H1 (cell line): ENCODE measurements around the gene FGFBP2. TPM values are rescaled to one million over a fixed set of nuclear protein-coding genes. Genes with fewer than 3 reads are reported as not detected.

Experiments used
- CTCF ChIA-PET: fragments of 300-600 bp; sonication (Branson Sonifier 250); formaldehyde crosslinking; loops from one replicate; lab custom pipeline; 2021; ENCODE audit not compliant: partially characterized antibody; lab: Charles Lee
- POLR2A ChIA-PET: fragments of 300-600 bp; sonication (Branson Sonifier 250); formaldehyde crosslinking; loops from one replicate; lab custom pipeline; 2021; ENCODE audit warnings: inconsistent platforms; ENCODE audit not compliant: partially characterized antibody; lab: Charles Lee
- DNase-seq, 2 experiments: peaks; one replicate each; pipeline versions ENCODE4 v3.0.0 to v3.0.0-alpha.2; 2010 to 2022; ENCODE audit warnings: low spot score in 2 of 2, low read depth in 1 of 2, mixed read lengths in 1 of 2
- FAIRE-seq: peaks from 2 replicates; lab custom pipeline; 2011; peaks lifted over from hg19 to GRCh38; lab: Jason Lieb, UNC
- H2AFZ ChIP-seq: 2 replicates; pipeline ENCODE4 v1.8.1; 2012; ENCODE audit warnings: low read length, inconsistent platforms
- H2AK5ac ChIP-seq: 2 replicates; pipeline ENCODE4 v1.6.1; 2013; ENCODE audit warnings: low read depth, low read length
- H2BK120ac ChIP-seq: replicated peaks from 2 replicates; pipeline ENCODE3; 2013; ENCODE audit warnings: low read depth, low read length, inconsistent platforms
- H2BK12ac ChIP-seq: 2 replicates; pipeline ENCODE4 v1.6.1; 2013; ENCODE audit warnings: low read depth, low read length
- H2BK15ac ChIP-seq: 2 replicates; pipeline ENCODE4 v1.6.1; 2013; ENCODE audit warnings: low read length
- H2BK20ac ChIP-seq: 2 replicates; pipeline ENCODE4 v1.6.1; 2013; ENCODE audit warnings: low read length
- H2BK5ac ChIP-seq: 2 replicates; pipeline ENCODE4 v1.6.1; 2013; ENCODE audit warnings: low read depth, low read length
- H3K14ac ChIP-seq: 2 replicates; pipeline ENCODE4 v1.6.1; 2013; ENCODE audit warnings: inconsistent platforms; ENCODE audit not compliant: insufficient read length
- H3K18ac ChIP-seq: 2 replicates; pipeline ENCODE4 v1.6.1; 2013; ENCODE audit warnings: low read length; ENCODE audit errors: extremely low read depth
- H3K23ac ChIP-seq: 2 replicates; pipeline ENCODE4 v1.6.1; 2013; ENCODE audit warnings: inconsistent platforms; ENCODE audit not compliant: insufficient read length
- H3K23me2 ChIP-seq: 2 replicates; pipeline ENCODE4 v1.6.1; 2013; ENCODE audit warnings: low read depth, low read length
- H3K27ac ChIP-seq: 2 replicates; pipeline ENCODE4 v1.6.1; 2011; ENCODE audit warnings: low read depth, low read length, inconsistent platforms
- H3K27me3 ChIP-seq, 4 experiments: replicated peaks in 1 of 4; 1 replicate in 1 of 4; 2 replicates in 3 of 4; pipeline versions ENCODE4 v1.6.1 to v1.8.1; 2011 to 2013; ENCODE audit warnings: low read length in 3 of 4, mild to moderate bottlenecking in 3 of 4, inconsistent platforms in 2 of 4, mixed read lengths in 2 of 4, moderate library complexity in 1 of 4; ENCODE audit not compliant: control insufficient read depth in 3 of 4, insufficient read depth in 3 of 4; ENCODE audit errors: extremely low read depth in 1 of 4
- H3K36me3 ChIP-seq, 4 experiments: 2 replicates each; pipeline versions ENCODE4 v1.6.1 to v1.8.1; 2011 to 2013; ENCODE audit warnings: mild to moderate bottlenecking in 4 of 4, low read length in 3 of 4, moderate library complexity in 2 of 4, control low read depth in 1 of 4, inconsistent platforms in 1 of 4; ENCODE audit not compliant: insufficient read depth in 4 of 4, control insufficient read depth in 2 of 4
- H3K4ac ChIP-seq: replicated peaks from 2 replicates; pipeline ENCODE3; 2013; ENCODE audit warnings: low read length, low read depth, mixed read lengths, inconsistent platforms; ENCODE audit not compliant: insufficient read length
- H3K4me1 ChIP-seq, 4 experiments: replicated peaks in 1 of 4; 1 replicate in 1 of 4; 2 replicates in 3 of 4; pipeline versions ENCODE4 v1.6.1 to v1.8.1; 2011 to 2013; ENCODE audit warnings: low read length in 3 of 4, inconsistent platforms in 2 of 4, mixed read lengths in 1 of 4; ENCODE audit not compliant: insufficient read depth in 4 of 4, control insufficient read depth in 3 of 4
- H3K4me2 ChIP-seq, 2 experiments: 2 replicates each; pipeline versions ENCODE4 v1.6.1 to v1.8.1; 2011 to 2013; ENCODE audit warnings: low read depth in 2 of 2, low read length in 2 of 2, control low read depth in 1 of 2, inconsistent platforms in 1 of 2, mild to moderate bottlenecking in 1 of 2; ENCODE audit not compliant: insufficient read depth in 1 of 2
- H3K4me3 ChIP-seq, 4 experiments: fragments of 200-600, 300-600 bp in 1 of 4; sonication (generic), shearing (Covaris generic), sonication (Bioruptor Twin) in 1 of 4; 2 replicates each; pipeline versions ENCODE4 v1.5.1 to v1.8.1; 2011 to 2016; ENCODE audit warnings: low read length in 4 of 4, low read depth in 3 of 4, control low read depth in 2 of 4, inconsistent platforms in 2 of 4, mild to moderate bottlenecking in 2 of 4, mixed read lengths in 1 of 4, moderate library complexity in 1 of 4; ENCODE audit not compliant: insufficient read depth in 2 of 4; ENCODE audit errors: extremely low read depth in 1 of 4
- H3K56ac ChIP-seq: replicated peaks from 2 replicates; pipeline ENCODE3; 2013; ENCODE audit warnings: low read depth, mild to moderate bottlenecking, mixed read lengths, low read length, inconsistent platforms; ENCODE audit not compliant: insufficient read length
- H3K79me1 ChIP-seq: 2 replicates; pipeline ENCODE4 v1.6.1; 2013; ENCODE audit warnings: low read depth, low read length, control low read depth
- H3K79me2 ChIP-seq, 2 experiments: 2 replicates each; pipeline versions ENCODE4 v1.6.1 to v1.8.1; 2012 to 2013; ENCODE audit warnings: low read length in 2 of 2, mild to moderate bottlenecking in 2 of 2, inconsistent platforms in 1 of 2; ENCODE audit not compliant: insufficient read depth in 2 of 2, control insufficient read depth in 1 of 2
- H3K9ac ChIP-seq, 4 experiments: replicated peaks in 1 of 4; 1 replicate in 1 of 4; 2 replicates in 3 of 4; pipeline versions ENCODE4 v1.6.1 to v1.8.1; 2011 to 2013; ENCODE audit warnings: low read depth in 3 of 4, low read length in 3 of 4, control low read depth in 2 of 4, mild to moderate bottlenecking in 2 of 4, moderate library complexity in 2 of 4, inconsistent platforms in 1 of 4; ENCODE audit errors: extremely low read depth in 1 of 4
- H3K9me3 ChIP-seq, 2 experiments: 2 replicates each; pipeline versions ENCODE4 v1.6.1 to v1.8.1; 2012 to 2013; ENCODE audit warnings: mild to moderate bottlenecking in 2 of 2, moderate library complexity in 2 of 2, control low read depth in 1 of 2, inconsistent platforms in 1 of 2, low read depth in 1 of 2, low read length in 1 of 2, mixed read lengths in 1 of 2; ENCODE audit not compliant: insufficient read depth in 2 of 2
- H4K20me1 ChIP-seq, 2 experiments: replicated peaks in 1 of 2; 2 replicates each; pipeline versions ENCODE3 to v1.8.1; 2011 to 2013; ENCODE audit warnings: inconsistent platforms in 2 of 2, low read length in 2 of 2, mild to moderate bottlenecking in 1 of 2; ENCODE audit not compliant: insufficient read depth in 2 of 2, control insufficient read depth in 1 of 2
- H4K5ac ChIP-seq: 2 replicates; pipeline ENCODE4 v1.6.1; 2013; ENCODE audit warnings: low read length, low read depth, mixed read lengths, inconsistent platforms; ENCODE audit not compliant: insufficient read length
- H4K8ac ChIP-seq: 2 replicates; pipeline ENCODE4 v1.8.0; 2013; ENCODE audit warnings: mild to moderate bottlenecking, moderate library complexity, low read length, inconsistent platforms; ENCODE audit not compliant: insufficient read depth; ENCODE audit errors: extremely low read depth
- H4K91ac ChIP-seq: replicated peaks from 2 replicates; pipeline ENCODE3; 2013; ENCODE audit warnings: low read length, mixed read lengths, inconsistent platforms; ENCODE audit not compliant: insufficient read length
- EGR1 ChIP-seq: IDR thresholded peaks from 2 replicates; pipeline ENCODE4 v1.6.1; 2011; ENCODE audit warnings: low read depth, low read length, borderline replicate concordance
- POLR2AphosphoS5 ChIP-seq: IDR thresholded peaks from 2 replicates; pipeline ENCODE4 v1.6.1; 2011; ENCODE audit warnings: low read depth, low read length
- POU5F1 ChIP-seq: IDR thresholded peaks from 2 replicates; pipeline ENCODE4 v1.6.1; 2011; ENCODE audit warnings: low read depth, mild to moderate bottlenecking, low read length, moderate library complexity
- RXRA ChIP-seq: IDR thresholded peaks from 2 replicates; pipeline ENCODE4 v1.6.1; 2011; ENCODE audit warnings: low read depth, mild to moderate bottlenecking, low read length, moderate library complexity; ENCODE audit not compliant: insufficient read depth
- SUZ12 ChIP-seq: fragments of 200-600 bp; sonication (generic); IDR thresholded peaks from 2 replicates; pipeline ENCODE4 v1.6.1; 2012; ENCODE audit warnings: mild to moderate bottlenecking, inconsistent platforms, low read length, moderate library complexity, mixed read lengths
- WGBS, 2 experiments: shearing (Covaris generic) in 1 of 2; methylation state at CpG; one replicate each; pipeline versions ENCODE4 v1.1.6 to v1.1.7; 2013 to 2015; ENCODE audit warnings: low lambda C conversion rate in 2 of 2, mixed read lengths in 2 of 2, inconsistent platforms in 1 of 2, low coverage in 1 of 2, missing lambda C conversion rate in 1 of 2; ENCODE audit not compliant: insufficient replicate concordance in 2 of 2, insufficient coverage in 1 of 2, insufficient read length in 1 of 2; ENCODE audit errors: extremely low coverage in 1 of 2, missing lambda C conversion rate in 1 of 2; 5-methylcytosine and 5-hydroxymethylcytosine counted together
- polyA plus RNA-seq, 7 experiments: library from polyadenylated mRNA; depleted of rRNA in 3 of 7; stranded (reverse) in 5 of 7; unstranded in 2 of 7; fragments of >200 nt in 5 of 7; fragments of 200-250 nt in 2 of 7; gene quantifications; 1 replicate in 5 of 7; 2 replicates in 1 of 7; 4 replicates in 1 of 7; pipeline versions ENCODE4 v1.2.1 to v1.2.3, GENCODE V29; 2011 to 2013; ENCODE audit warnings: missing spikeins in 2 of 7, mixed read lengths in 2 of 7
- total RNA-seq: library from RNA; stranded (reverse); fragmentation: NEBNext Ultra II Directional; extraction: Animal tissue kit (Norgen Biotek cat#: 25700); gene quantifications from 2 replicates; pipeline ENCODE4 v1.2.1, GENCODE V29; 2021

The FGFBP2 gene
- total and polyA plus RNA-seq, 2 of the 8 experiments (the other 6 are each of a cell fraction or from before 2014, with no cell fraction given): 0.15 TPM; not detected in 1

GRCh38 chr4:15925830-15926229 lies 37.1 kb downstream of the FGFBP2 start:
- Histone ChIP-seq H3K23me2 (no peaks in the 10 kb centered on the region), H3K27me3 (no peaks in the 10 kb centered on the region)
- CTCF ChIA-PET: interaction anchor here (1.2 to 7.3 kb wide), 4 partner anchors 18 to 119 kb away, joined by 3 to 40 read pairs (median 4); no protein-coding TSS in a partner anchor

More at GRCh38 chr4:15925830-15926229, 37.1 kb downstream of the FGFBP2 start:
- no peaks in the 10 kb centered on the region for H3K4me1 ChIP-seq
- FAIRE-seq (no peak), DNase-seq (no peak)
- H3K4me2 ChIP-seq: no peak overlapping the region
- H3K23ac ChIP-seq: no peak overlapping the region
- no peak overlapping the region; the same call in 1 of the 2 replicates for H2AFZ ChIP-seq
- H2BK12ac ChIP-seq: no peak overlapping the region
- H4K20me1 ChIP-seq: no peaks in the 10 kb centered on the region
- H3K27ac ChIP-seq: no peak overlapping the region
- no peak overlapping the region for H2BK20ac ChIP-seq
- no peaks in the 10 kb centered on the region for H3K79me1 ChIP-seq
- H2BK15ac ChIP-seq: no peak overlapping the region
- H3K9ac ChIP-seq: no peak overlapping the region
- no peak overlapping the region for H2BK5ac ChIP-seq
- no peak overlapping the region for H3K14ac ChIP-seq
- no peaks in the 10 kb centered on the region for H3K36me3 ChIP-seq
- H4K91ac ChIP-seq: no peak overlapping the region
- no peak overlapping the region for H3K18ac ChIP-seq
- no peak overlapping the region for H3K4me3 ChIP-seq
- H2AK5ac ChIP-seq: no peak overlapping the region
- no peaks in the 10 kb centered on the region for H3K79me2 ChIP-seq
- POLR2A ChIA-PET: no interaction called here
- 95% methylated on average over 3 of the region's 3 CpGs; no CpG with 5 or more reads in 1 of the 2 experiments for WGBS, 2 experiments
- no peak overlapping the region for H3K56ac ChIP-seq
- H2BK120ac ChIP-seq: no peak overlapping the region
- no peak overlapping the region for H4K5ac ChIP-seq
- TF ChIP-seq EGR1 (no peak), POU5F1 (no peak), RXRA (no peak), POLR2AphosphoS5 (no peak), SUZ12 (no peak)
- TF ChIP-seq, all 59 proteins: peak for 0
- no peaks in the 10 kb centered on the region for H3K9me3 ChIP-seq
- H4K8ac ChIP-seq: no peak overlapping the region; the same call in 1 of the 2 replicates
- H3K4ac ChIP-seq: no peak overlapping the region
